AG04449 (cell line): Measurements from ENCODE around the gene ANO2.

Experiments used
- CTCF ChIA-PET: fragments of 350-600 bp; formaldehyde crosslinking; extraction: SDS; loops from one replicate; lab custom pipeline; 2021; ENCODE audit warnings: antibody characterized with exemption; lab: Yijun Ruan, JAX
- POLR2A ChIA-PET: fragments of 400-600, 350-600 bp; formaldehyde crosslinking; extraction: SDS; loops from one replicate; lab custom pipeline; 2020; ENCODE audit warnings: antibody characterized with exemption, inconsistent platforms; lab: Yijun Ruan, JAX
- DNase-seq: peaks from one replicate; pipeline ENCODE4 v3.0.0-alpha.2; 2010; ENCODE audit warnings: low read depth, low spot score
- H3K4me3 ChIP-seq: 2 replicates; pipeline ENCODE4 v1.5.1; 2011; ENCODE audit warnings: low read depth, mild to moderate bottlenecking, control low read depth, low read length
- TF ChIP-seq, protein P1 (sequence below): IDR thresholded peaks from one replicate; pipeline ENCODE4 v1.5.1; 2011; ENCODE audit warnings: mild to moderate bottlenecking, moderate library complexity, low read length, control low read depth, inconsistent platforms; ENCODE audit not compliant: insufficient read depth; ENCODE audit errors: missing control alignments

The ANO2 gene

DNA sequence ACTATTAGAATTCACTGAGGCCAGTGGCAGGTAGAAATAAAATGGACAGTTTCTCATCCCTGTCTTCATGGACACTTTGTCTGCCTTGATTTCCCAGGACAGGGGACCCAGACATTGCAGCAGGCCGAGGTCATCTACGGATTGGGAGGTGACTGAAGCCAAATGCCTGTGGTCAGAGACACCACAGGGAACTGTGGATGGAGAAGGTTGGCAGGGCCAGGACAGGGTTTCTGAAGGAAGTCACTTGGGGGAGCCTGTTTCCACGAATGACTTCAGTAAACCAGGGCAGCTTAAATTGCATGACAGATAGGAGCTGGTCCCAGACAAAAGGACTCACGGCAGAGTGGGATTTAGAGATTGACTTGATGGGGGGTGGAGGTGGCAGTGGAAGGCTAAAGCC is 288.2 kb downstream of the ANO2 start:
- no peak overlapping the region for H3K4me3 ChIP-seq
- TF ChIP-seq, protein P1, sequence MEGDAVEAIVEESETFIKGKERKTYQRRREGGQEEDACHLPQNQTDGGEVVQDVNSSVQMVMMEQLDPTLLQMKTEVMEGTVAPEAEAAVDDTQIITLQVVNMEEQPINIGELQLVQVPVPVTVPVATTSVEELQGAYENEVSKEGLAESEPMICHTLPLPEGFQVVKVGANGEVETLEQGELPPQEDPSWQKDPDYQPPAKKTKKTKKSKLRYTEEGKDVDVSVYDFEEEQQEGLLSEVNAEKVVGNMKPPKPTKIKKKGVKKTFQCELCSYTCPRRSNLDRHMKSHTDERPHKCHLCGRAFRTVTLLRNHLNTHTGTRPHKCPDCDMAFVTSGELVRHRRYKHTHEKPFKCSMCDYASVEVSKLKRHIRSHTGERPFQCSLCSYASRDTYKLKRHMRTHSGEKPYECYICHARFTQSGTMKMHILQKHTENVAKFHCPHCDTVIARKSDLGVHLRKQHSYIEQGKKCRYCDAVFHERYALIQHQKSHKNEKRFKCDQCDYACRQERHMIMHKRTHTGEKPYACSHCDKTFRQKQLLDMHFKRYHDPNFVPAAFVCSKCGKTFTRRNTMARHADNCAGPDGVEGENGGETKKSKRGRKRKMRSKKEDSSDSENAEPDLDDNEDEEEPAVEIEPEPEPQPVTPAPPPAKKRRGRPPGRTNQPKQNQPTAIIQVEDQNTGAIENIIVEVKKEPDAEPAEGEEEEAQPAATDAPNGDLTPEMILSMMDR = no peak
- ChIA-PET CTCF (interaction anchor here (1.4 to 1.8 kb wide), 2 partner anchors 8 to 229 kb away, joined by 3 to 5 read pairs; no protein-coding TSS in a partner anchor), POLR2A (no interaction called here)
- no peak for DNase-seq

GRCh38 chr12:5655120-5655519 is 289.9 kb downstream of the ANO2 start:
- ChIA-PET POLR2A (no interaction called here), CTCF (interaction anchor here (1.5 kb wide), 1 partner anchor 9 kb away, joined by 5 read pairs; no protein-coding TSS in a partner anchor)
- TF ChIP-seq, protein P1 = no peak
- DNase-seq = no peak
- no peak overlapping the region for H3K4me3 ChIP-seq

DNA sequence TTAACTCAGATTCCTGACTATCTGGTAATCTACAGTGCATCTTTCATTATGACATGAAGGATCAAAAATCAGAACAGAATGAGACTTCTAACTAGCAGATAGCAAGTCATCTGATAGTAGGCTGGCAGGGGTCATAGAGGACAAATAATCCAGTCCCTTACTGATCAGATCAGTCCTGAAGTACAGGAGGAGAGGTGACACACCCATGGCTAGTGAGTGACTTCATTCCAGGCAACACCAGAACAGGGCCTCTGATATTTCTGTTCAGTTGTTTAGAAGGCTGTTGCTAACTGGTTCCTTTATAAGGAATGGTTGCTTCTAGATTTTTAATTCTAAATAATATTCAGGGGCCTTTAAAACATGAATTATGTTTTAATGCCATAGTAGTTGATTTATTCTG is 291.0 kb downstream of the ANO2 start:
- POLR2A ChIA-PET = no interaction called here
- no peak for DNase-seq
- H3K4me3 ChIP-seq = no peak overlapping the region
- TF ChIP-seq, protein P1 = no peak
- CTCF ChIA-PET = no interaction called here

DNA sequence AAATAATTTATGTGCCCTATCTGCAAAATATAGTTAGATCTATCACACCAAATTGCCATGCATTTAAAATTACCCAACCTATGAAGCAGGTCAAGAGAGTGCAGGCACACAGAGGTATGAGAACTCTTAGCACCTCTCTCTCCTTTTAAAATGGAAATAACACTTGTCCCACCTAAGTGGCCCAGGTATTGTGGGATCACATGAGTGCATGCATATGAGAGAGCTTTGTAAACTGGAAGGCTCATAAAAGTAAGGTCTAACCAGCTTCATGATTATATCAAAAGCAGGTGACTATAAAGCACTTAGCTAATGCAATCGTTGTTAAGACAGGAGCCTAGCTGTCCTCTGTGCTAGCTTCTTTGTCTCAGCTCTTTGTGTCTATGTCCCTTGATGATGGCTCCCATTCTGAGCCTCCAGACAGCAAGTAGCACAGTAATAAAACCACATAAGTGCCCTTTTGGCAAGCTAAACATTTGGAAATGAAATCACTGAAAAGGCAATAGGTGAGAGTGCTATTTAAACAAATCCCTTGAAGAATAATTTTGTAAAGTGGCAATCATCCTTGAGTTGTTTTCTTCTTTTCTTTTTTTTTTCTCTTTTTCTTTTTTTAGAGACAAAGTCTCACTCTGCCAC is 294.1 kb downstream of the ANO2 start:
- POLR2A ChIA-PET = interaction anchor here (1.1 kb wide), 1 partner anchor 9 kb away, joined by 4 read pairs; no protein-coding TSS in a partner anchor
- TF ChIP-seq, protein P1 = no peak
- CTCF ChIA-PET = interaction anchor here (0.7 to 5.3 kb wide), 15 partner anchors 9 to 430 kb away, joined by 3 to 89 read pairs (median 8); partner anchors contain the start of gene NTF3
- H3K4me3 ChIP-seq = no peak overlapping the region
- DNase-seq = no peak

- POLR2A ChIA-PET = interaction anchor here (0.5 to 1.1 kb wide), 2 partner anchors 9 to 10 kb away, joined by 3 to 4 read pairs; no protein-coding TSS in a partner anchor
- no peak for DNase-seq
- H3K4me3 ChIP-seq = no peak overlapping the region
- TF ChIP-seq, protein P1 = no peak
- CTCF ChIA-PET = interaction anchor here (0.7 to 5.3 kb wide), 17 partner anchors 9 to 249 kb away, joined by 3 to 89 read pairs (median 8); partner anchors contain the start of gene NTF3
Measured at GRCh38 chr12:5650281-5650680, 294.8 kb downstream of the ANO2 start.

DNA sequence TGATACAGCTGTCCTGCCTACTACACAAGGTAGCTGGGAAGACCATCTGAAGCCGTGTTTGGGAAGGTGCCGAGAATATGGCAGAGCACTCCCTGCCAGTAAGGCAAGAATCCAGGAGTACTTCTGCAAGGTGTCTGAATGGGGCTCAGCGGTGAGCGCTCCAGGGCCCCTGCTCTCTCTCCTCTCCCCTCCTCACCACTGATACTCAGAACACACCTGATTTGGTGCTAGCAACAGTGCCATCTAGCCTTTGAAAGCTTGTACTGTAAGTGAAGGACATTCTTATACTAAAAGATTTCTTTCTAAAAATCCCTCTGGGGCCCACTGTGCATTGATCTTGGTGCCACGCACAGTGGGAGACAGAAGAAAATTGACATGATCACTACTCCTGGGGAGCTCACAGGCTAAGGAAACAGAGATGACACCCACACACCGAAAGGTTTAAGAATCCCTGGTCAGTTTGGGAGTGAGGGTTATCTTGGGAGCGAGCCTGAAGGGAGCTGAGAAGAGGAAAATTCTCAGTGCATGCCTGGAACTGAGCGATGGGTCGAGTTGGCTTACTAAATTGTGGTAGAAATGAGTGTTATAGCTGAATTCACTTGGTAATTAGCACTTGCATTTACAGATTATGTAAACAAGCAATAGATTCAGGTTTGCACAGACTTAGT is 296.2 kb downstream of the ANO2 start:
- no peak for DNase-seq
- TF ChIP-seq, protein P1 = peak; percentile 69
- ChIA-PET POLR2A (interaction anchor here (1.6 kb wide), 1 partner anchor 217 kb away, joined by 7 read pairs; the partner anchor contains the start of gene NTF3), CTCF (interaction anchor here (0.6 to 5.3 kb wide), 54 partner anchors 9 to 627 kb away, joined by 3 to 89 read pairs (median 4); partner anchors contain the start of gene NTF3)
- H3K4me3 ChIP-seq = no peak overlapping the region
